ENCODE results near the gene AKR1C1.
"Not testable (repeated sequence)": the region's sequence is repeated elsewhere in the genome, so short reads cannot be mapped to it uniquely, and the experiment has no call there.

AKR1C1 gene

DNA sequence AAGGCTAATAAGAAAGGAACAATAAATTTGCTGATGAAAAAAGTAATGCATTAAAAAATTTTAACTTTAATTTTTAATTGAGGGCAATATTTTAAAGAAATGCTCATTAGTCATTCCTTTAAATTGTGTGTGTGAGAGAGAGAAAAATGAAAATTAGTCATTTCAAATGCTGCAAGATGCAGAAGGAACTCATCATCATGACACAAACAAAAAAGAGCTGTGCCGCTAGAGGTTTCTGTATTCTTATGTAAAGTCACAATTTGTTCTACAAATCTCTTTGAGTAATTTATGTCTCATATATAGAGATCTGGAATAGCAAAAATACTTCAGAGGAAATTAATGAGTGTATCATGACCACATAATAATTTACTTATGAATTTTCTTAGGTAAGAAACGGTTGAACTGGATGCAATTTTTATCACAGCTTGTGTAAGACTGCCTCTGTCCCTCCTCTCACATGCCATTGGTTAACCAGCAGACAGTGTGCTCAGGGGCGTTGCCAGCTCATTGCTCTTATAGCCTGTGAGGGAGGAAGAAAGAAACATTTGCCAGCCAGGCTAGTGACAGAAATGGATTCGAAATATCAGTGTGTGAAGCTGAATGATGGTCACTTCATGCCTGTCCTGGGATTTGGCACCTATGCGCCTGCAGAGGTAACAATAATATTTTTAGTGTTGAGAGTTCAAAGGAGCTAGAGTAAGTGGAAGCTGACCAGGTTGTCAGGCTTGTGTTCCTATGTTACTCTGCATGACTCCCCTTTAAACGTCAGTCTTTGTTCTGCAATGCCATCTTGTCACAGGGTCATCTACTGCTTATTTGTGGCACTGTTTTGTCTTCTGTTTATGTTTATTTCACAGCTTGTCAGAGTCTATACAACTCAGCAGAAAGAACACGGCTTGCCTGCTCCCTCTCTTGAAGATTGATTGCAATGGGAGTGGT is at the start of gene AKR1C1:
Gene AKR1C1, plus strand, starts transcription at position 540 of the 939 bp plus-strand sequence. Its CDS starts 30 bp downstream, at position 570.
- POLR2A ChIA-PET; DNase-seq (ENCODE audit: extremely low spot score); CTCF ChIA-PET: not testable (repeated sequence)

DNA sequence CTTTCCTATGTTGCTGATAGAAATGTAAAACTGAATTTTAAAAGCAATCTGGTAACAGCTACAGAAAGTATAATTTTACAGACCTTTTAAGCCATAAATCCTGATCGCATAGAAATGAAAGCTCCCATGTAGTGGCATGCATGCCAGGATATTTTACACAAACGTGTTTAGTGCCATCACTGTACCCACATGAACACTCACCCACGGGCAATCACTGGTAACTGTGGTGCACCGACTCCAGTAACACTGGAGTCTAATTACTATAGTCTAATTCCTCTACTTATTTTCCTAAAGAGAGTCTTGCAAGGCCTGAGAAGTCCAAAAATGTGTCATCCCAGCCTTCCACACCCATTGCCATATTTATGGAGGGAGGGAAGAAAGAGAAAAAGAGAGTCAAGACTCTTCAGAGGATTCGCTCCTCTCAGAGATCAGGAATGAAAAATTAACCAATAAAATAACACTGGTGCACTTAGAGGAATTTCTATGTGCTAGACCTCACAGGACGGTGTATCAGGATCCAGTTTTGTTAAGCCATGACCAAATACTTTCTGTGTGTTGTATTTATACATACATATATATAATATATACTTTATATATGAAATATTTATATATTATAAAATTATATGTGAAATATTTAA is 48.9 kb upstream of the AKR1C1 start:
- POLR2A ChIA-PET = no interaction called here
- no peak for DNase-seq (ENCODE audit: extremely low spot score)
- CTCF ChIA-PET = no interaction called here
- TF ChIP-seq FOXM1 (IDR thresholded peaks at IDR 0.05; ENCODE audit: borderline replicate concordance) (no peak), SP1 (IDR thresholded peaks at IDR 0.05) (no peak), FOXK2 (IDR thresholded peaks at IDR 0.05) (no peak), L3MBTL2 (conservative IDR thresholded peaks at IDR 0.05) (no peak), CTBP1 (IDR thresholded peaks at IDR 0.05; ENCODE audit: borderline replicate concordance) (no peak), LEF1 (IDR thresholded peaks at IDR 0.05; ENCODE audit: borderline replicate concordance) (no peak), ELF4 (IDR thresholded peaks at IDR 0.05) (no peak), HDGF (IDR thresholded peaks at IDR 0.05; ENCODE audit: borderline replicate concordance) (no peak)
- TF ChIP-seq, protein P1, sequence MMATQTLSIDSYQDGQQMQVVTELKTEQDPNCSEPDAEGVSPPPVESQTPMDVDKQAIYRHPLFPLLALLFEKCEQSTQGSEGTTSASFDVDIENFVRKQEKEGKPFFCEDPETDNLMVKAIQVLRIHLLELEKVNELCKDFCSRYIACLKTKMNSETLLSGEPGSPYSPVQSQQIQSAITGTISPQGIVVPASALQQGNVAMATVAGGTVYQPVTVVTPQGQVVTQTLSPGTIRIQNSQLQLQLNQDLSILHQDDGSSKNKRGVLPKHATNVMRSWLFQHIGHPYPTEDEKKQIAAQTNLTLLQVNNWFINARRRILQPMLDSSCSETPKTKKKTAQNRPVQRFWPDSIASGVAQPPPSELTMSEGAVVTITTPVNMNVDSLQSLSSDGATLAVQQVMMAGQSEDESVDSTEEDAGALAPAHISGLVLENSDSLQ (IDR thresholded peaks at IDR 0.05) = no peak

DNA sequence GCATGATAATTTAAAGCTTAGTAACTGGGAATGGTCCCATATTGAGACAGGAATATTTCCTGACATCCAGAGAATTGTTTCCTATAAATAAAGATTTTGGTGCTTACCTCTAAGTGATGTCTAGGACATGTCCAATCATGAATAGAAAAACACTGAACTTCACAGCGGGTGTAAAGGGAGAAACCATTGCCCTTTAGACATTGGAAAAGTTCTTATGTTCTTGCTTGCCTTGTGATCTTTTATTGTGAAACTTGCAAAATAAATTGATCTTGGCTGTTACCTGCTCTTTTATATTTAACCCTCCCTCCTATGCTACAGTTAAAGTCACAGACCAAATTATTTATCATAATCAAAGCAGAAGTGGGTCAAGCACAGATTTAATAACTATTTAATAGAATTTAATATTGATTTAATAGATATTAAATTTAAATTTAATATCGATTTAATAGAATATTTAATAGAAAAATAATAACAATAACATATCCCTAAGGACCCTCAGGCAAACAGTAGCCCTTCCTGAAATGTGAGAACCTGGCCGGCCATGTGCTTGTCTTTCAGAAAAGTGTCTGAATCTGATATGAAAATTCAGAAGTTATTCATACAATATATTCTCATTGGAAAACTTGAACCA is 47.0 kb upstream of the AKR1C1 start:
- no peak for TF ChIP-seq NFRKB (IDR thresholded peaks at IDR 0.05)
- TF ChIP-seq CTBP1 (IDR thresholded peaks at IDR 0.05; ENCODE audit: borderline replicate concordance) = no peak
- no peak for TF ChIP-seq ZNF384 (IDR thresholded peaks at IDR 0.05)
- no peak for TF ChIP-seq LEF1 (IDR thresholded peaks at IDR 0.05; ENCODE audit: borderline replicate concordance)
- no peak for TF ChIP-seq L3MBTL2 (conservative IDR thresholded peaks at IDR 0.05)
- TF ChIP-seq FOXA1 (IDR thresholded peaks at IDR 0.05) = no peak
- TF ChIP-seq FOXK2 (IDR thresholded peaks at IDR 0.05) = no peak
- TF ChIP-seq ELF4 (IDR thresholded peaks at IDR 0.05) = no peak
- no peak for TF ChIP-seq BHLHE40 (IDR thresholded peaks at IDR 0.05; ENCODE audit: borderline replicate concordance)
- TF ChIP-seq ARNT (IDR thresholded peaks at IDR 0.05) = no peak
- TF ChIP-seq SUZ12 (IDR thresholded peaks at IDR 0.05) = no peak
- TF ChIP-seq, protein P1 (IDR thresholded peaks at IDR 0.05) = no peak
- no peak for TF ChIP-seq SP1 (IDR thresholded peaks at IDR 0.05)
- TF ChIP-seq FOXM1 (IDR thresholded peaks at IDR 0.05; ENCODE audit: borderline replicate concordance) = no peak
- no peak for TF ChIP-seq HDGF (IDR thresholded peaks at IDR 0.05; ENCODE audit: borderline replicate concordance)
- no peak for TF ChIP-seq TARDBP (IDR thresholded peaks at IDR 0.05)
- POLR2A ChIA-PET = no interaction called here
- no peak for DNase-seq (ENCODE audit: extremely low spot score)
- CTCF ChIA-PET = no interaction called here

DNA sequence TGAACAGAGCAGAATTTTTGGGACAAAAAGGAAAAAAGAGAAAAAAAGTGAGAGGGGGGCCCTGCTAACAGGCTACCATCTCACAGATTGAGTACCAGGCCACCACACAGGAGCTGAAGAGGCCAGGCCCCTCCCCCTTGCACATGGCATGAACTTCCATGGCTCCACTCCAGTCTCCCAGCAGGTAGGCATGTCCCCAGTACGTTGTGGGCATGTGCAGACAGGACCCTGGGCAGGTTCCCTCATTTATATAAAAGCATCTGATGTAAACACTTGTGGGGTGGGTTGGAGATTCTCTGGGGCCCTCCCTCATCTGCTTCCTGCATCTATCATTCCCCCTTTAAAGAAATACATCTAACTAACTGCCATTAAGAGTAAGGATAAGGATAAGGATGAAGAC is 45.0 kb upstream of the AKR1C1 start:
- POLR2A ChIA-PET = no interaction called here

DNA sequence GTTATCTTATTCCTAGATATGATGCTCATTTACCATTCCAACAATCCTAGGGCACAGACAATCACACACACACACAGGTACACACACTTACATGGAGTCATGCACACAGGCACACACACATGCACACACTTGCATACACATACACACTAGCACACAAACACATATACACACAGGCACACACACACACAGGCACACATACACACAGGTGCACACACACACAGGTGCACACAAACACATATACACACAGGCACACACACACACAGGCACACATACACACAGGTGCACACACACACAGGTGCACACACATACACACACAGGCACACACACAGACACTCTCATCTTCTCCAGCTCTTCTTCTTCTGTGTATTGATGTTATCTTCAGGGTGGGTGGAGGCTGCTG is 38.7 kb upstream of the AKR1C1 start:
- CTCF ChIA-PET; DNase-seq (ENCODE audit: extremely low spot score); POLR2A ChIA-PET: not testable (repeated sequence)

More for the DNA sequence above, 45.0 kb upstream of the AKR1C1 start:
- TF ChIP-seq BHLHE40 (IDR thresholded peaks at IDR 0.05; ENCODE audit: borderline replicate concordance) = no peak
- no peak for TF ChIP-seq NFRKB (IDR thresholded peaks at IDR 0.05)
- no peak for TF ChIP-seq FOXK2 (IDR thresholded peaks at IDR 0.05)
- TF ChIP-seq FOXM1 (IDR thresholded peaks at IDR 0.05; ENCODE audit: borderline replicate concordance) = no peak
- no peak for TF ChIP-seq SUZ12 (IDR thresholded peaks at IDR 0.05)
- no peak for TF ChIP-seq SP1 (IDR thresholded peaks at IDR 0.05)
- TF ChIP-seq, protein P1 (IDR thresholded peaks at IDR 0.05) = no peak
- no peak for TF ChIP-seq L3MBTL2 (conservative IDR thresholded peaks at IDR 0.05)
- no peak for TF ChIP-seq ZNF384 (IDR thresholded peaks at IDR 0.05)
- no peak for TF ChIP-seq FOXA1 (IDR thresholded peaks at IDR 0.05)
- TF ChIP-seq ARNT (IDR thresholded peaks at IDR 0.05) = no peak
- no peak for TF ChIP-seq LEF1 (IDR thresholded peaks at IDR 0.05; ENCODE audit: borderline replicate concordance)
- TF ChIP-seq TARDBP (IDR thresholded peaks at IDR 0.05) = no peak
- CTCF ChIA-PET = no interaction called here
- DNase-seq (ENCODE audit: extremely low spot score) = no peak

DNA sequence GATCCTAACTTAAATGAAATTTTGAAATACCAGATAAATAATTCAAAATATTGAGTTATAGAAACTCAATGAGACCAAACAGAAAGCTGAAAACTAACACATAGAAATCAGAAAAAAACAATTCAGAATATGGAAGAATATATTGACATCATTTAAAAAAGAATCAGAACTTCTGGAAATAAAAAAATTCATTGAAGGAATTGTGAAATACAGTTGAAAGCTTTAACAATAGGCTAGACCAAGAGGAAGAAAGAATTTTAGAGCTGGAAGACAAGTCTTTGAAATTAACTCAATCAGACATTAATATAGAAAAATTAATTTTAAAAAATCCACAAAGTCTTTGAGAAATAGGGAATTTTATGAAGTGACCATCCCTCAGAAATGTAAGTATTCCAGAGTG is 36.8 kb upstream of the AKR1C1 start:
- ChIA-PET CTCF (no interaction called here), POLR2A (no interaction called here)
- DNase-seq (ENCODE audit: extremely low spot score) = no peak
- TF ChIP-seq BHLHE40 (IDR thresholded peaks at IDR 0.05; ENCODE audit: borderline replicate concordance) (no peak), ARNT (IDR thresholded peaks at IDR 0.05) (no peak), FOXK2 (IDR thresholded peaks at IDR 0.05) (no peak), CTBP1 (IDR thresholded peaks at IDR 0.05; ENCODE audit: borderline replicate concordance) (no peak), TARDBP (IDR thresholded peaks at IDR 0.05) (no peak), HDGF (IDR thresholded peaks at IDR 0.05; ENCODE audit: borderline replicate concordance) (no peak), SP1 (IDR thresholded peaks at IDR 0.05) (no peak), ELF4 (IDR thresholded peaks at IDR 0.05) (no peak), NFRKB (IDR thresholded peaks at IDR 0.05) (no peak), FOXM1 (IDR thresholded peaks at IDR 0.05; ENCODE audit: borderline replicate concordance) (no peak), LEF1 (IDR thresholded peaks at IDR 0.05; ENCODE audit: borderline replicate concordance) (no peak), ZNF384 (IDR thresholded peaks at IDR 0.05) (no peak), L3MBTL2 (conservative IDR thresholded peaks at IDR 0.05) (no peak), SUZ12 (IDR thresholded peaks at IDR 0.05) (no peak), FOXA1 (IDR thresholded peaks at IDR 0.05) (no peak)
- TF ChIP-seq, protein P1 (IDR thresholded peaks at IDR 0.05) = no peak

Data from HEK293T (cell line).